Heart left ventricle (tissue), 13 donors: Measurements from ENCODE around the gene SMAD4.

Experiments used
- CTCF ChIP-seq, 12 donors: fragments of 200-600 bp; sonication (generic) in 4 of 12; IDR thresholded peaks; one replicate each; pipeline versions ENCODE4 v1.5.0 to v1.8.0; 2018 to 2022; ENCODE audit warnings: antibody characterized with exemption in 12 of 12, mild to moderate bottlenecking in 5 of 12
- POLR2A ChIP-seq, 2 donors: fragments of 450-650 bp; IDR thresholded peaks; one replicate each; pipeline ENCODE4 v1.6.1; 2017; ENCODE audit warnings: antibody characterized with exemption in 2 of 2, mild to moderate bottlenecking in 2 of 2, moderate library complexity in 2 of 2
- donor health status: ischemic (EF 13 %, LVEDD 7.1; RV severe dilation, severe dysfunction).
- donor health status: DM: no; HTN: yes; CAD: no.
- donor health status: DM: no; HTN: no; CAD: no.
- donor health status: ischemic (EF 25% LVEDD 6.9; RV normal size, moderate dysfunction).
- donor health status: ischemic (EF 25% LVEDD 5.7; RV mildly dilated, moderate dysfunction).
- donor health status: ischemic (EF 35%, LVEDD 5.7; RV mildly dilated, moderate dysfunction).
- donor health status: nonischemic (EF 11% LVEDD 7.7; RV severe dilation, severe dysfunction).
- donor health status: DM: yes; HTN: yes; CAD: no.
- donor health status: PGD.
- donor health status: ischemic (EF 29% LVEDD 5.4; RV normal size, mild dysfunction).
- donor health status: nonischemic (EF 23%, LVEDD 6.1; RV moderate dilation, normal function).

GRCh38 chr18:51132256-51132935 lies 102.4 kb downstream of the SMAD4 start:
- TF ChIP-seq CTCF (IDR thresholded peaks at IDR 0.05) (no peak), POLR2A (IDR thresholded peaks at IDR 0.05) (no peak)
